HCT116 (cell line): ENCODE results near the gene OR6C70. TPM values are rescaled to one million over a fixed set of nuclear protein-coding genes. Genes with fewer than 3 reads are reported as not detected.

Experiments used
- ATAC-seq: fragments of 200-7000 bp; cut with Tn5 transposase; 2 replicates; pipeline ENCODE4 v1.9.1; 2020; ENCODE audit warnings: mild to moderate bottlenecking, moderate library complexity
- BruUV-seq: library from RNA; stranded (reverse); fragments of 400-500 nt; replicated peaks from 2 replicates; lab custom pipeline; 2021; lab: Mats Ljungman, UMichigan
- CTCF ChIA-PET: fragments of 300-600 bp; sonication (Branson Sonifier 250); formaldehyde crosslinking; loops from one replicate; lab custom pipeline; 2021; ENCODE audit warnings: antibody characterized with exemption; lab: Charles Lee
- POLR2A ChIA-PET: fragments of 300-600, 350-600 bp; sonication (Branson Sonifier 250); formaldehyde crosslinking; loops from one replicate; lab custom pipeline; 2021; ENCODE audit warnings: antibody characterized with exemption; lab: Charles Lee
- RAD21 ChIA-PET, 2 experiments: fragments of 300-600 bp; sonication (Branson Sonifier 250); formaldehyde crosslinking; loops; one replicate each; lab custom pipeline; 2023; ENCODE audit warnings: low total read pairs in 2 of 2; ENCODE audit not compliant: uncharacterized antibody in 2 of 2, unreplicated experiment in 2 of 2, low non-redundant PET in 1 of 2; lab: Charles Lee
- DNase-seq: peaks from one replicate; pipeline ENCODE4 v3.0.0-alpha.2; 2010; ENCODE audit warnings: low read depth, low spot score
- H2AFZ ChIP-seq: fragments of 200-600 bp; shearing (Covaris generic), sonication (generic); 2 replicates; pipeline ENCODE4 v1.6.1; 2017; ENCODE audit warnings: low read depth, mixed run types, mixed read lengths, antibody characterized with exemption, low read length; ENCODE audit not compliant: poor library complexity, severe bottlenecking
- H3K27ac ChIP-seq: 2 replicates; pipeline ENCODE4 v1.5.1; 2012; ENCODE audit warnings: low read depth, low read length
- H3K27me3 ChIP-seq: fragments of 200-600 bp; sonication (generic); 2 replicates; pipeline ENCODE4 v1.6.1; 2016; ENCODE audit warnings: mixed run types, low read length, mixed read lengths; ENCODE audit not compliant: insufficient read depth
- H3K36me3 ChIP-seq, 2 experiments: fragments of 200-500 bp in 1 of 2; fragments of 200-600 bp in 1 of 2; sonication (Bioruptor generic) in 1 of 2; sonication (generic) in 1 of 2; 2 replicates each; pipeline versions ENCODE4 v1.5.1 to v1.6.1; 2014 to 2016; ENCODE audit warnings: low read length in 2 of 2, inconsistent platforms in 1 of 2, mixed read lengths in 1 of 2, mixed run types in 1 of 2; ENCODE audit not compliant: insufficient read depth in 2 of 2, control insufficient read depth in 1 of 2
- H3K4me1 ChIP-seq, 2 experiments: fragments of 200-600 bp in 1 of 2; sonication (generic) in 1 of 2; 2 replicates each; pipeline versions ENCODE4 v1.5.1 to v1.6.1; 2012 to 2017; ENCODE audit warnings: low read length in 2 of 2, inconsistent platforms in 1 of 2, mild to moderate bottlenecking in 1 of 2, mixed read lengths in 1 of 2, mixed run types in 1 of 2, moderate library complexity in 1 of 2; ENCODE audit not compliant: insufficient read depth in 2 of 2, control insufficient read depth in 1 of 2
- H3K4me2 ChIP-seq: fragments of 200-600 bp; sonication (generic); 2 replicates; pipeline ENCODE4 v1.6.1; 2017; ENCODE audit warnings: mixed run types, low read length, mixed read lengths
- H3K4me3 ChIP-seq, 2 experiments: fragments of 200-600 bp in 1 of 2; sonication (generic) in 1 of 2; replicated peaks in 1 of 2; 2 replicates each; pipeline ENCODE4 v1.5.1; 2011 to 2016; ENCODE audit warnings: low read length in 2 of 2, control low read depth in 1 of 2, low read depth in 1 of 2, mild to moderate bottlenecking in 1 of 2, mixed read lengths in 1 of 2, mixed run types in 1 of 2
- H3K79me2 ChIP-seq: fragments of 200-600 bp; sonication (generic); 2 replicates; pipeline ENCODE4 v1.6.1; 2017; ENCODE audit warnings: mild to moderate bottlenecking, mixed run types, low read length, moderate library complexity, mixed read lengths; ENCODE audit not compliant: insufficient read depth
- H3K9ac ChIP-seq: fragments of 200-600 bp; sonication (generic); 2 replicates; pipeline ENCODE4 v1.6.1; 2016; ENCODE audit warnings: low read length, mixed read lengths
- H3K9me2 ChIP-seq: fragments of 200-600 bp; sonication (generic), shearing (Covaris generic); 2 replicates; pipeline ENCODE4 v1.6.1; 2017; ENCODE audit warnings: mixed run types, mild to moderate bottlenecking, moderate library complexity; ENCODE audit not compliant: insufficient read depth
- H3K9me3 ChIP-seq, 2 experiments: fragments of 200-500 bp in 1 of 2; fragments of 200-600 bp in 1 of 2; sonication (Bioruptor generic) in 1 of 2; sonication (generic) in 1 of 2; 2 replicates each; pipeline ENCODE4 v1.6.1; 2014 to 2017; ENCODE audit warnings: low read length in 2 of 2, mixed read lengths in 2 of 2, inconsistent platforms in 1 of 2, low read depth in 1 of 2, mild to moderate bottlenecking in 1 of 2, mixed run types in 1 of 2, moderate library complexity in 1 of 2; ENCODE audit not compliant: control insufficient read depth in 1 of 2, insufficient read depth in 1 of 2
- H4K20me1 ChIP-seq: fragments of 200-600 bp; sonication (generic), shearing (Covaris generic); 2 replicates; pipeline ENCODE4 v1.6.1; 2017; ENCODE audit warnings: mixed run types, mild to moderate bottlenecking, moderate library complexity; ENCODE audit not compliant: insufficient read depth
- ATF3 ChIP-seq: IDR thresholded peaks from 2 replicates; pipeline ENCODE4 v1.6.1; 2012
- CBX3 ChIP-seq: IDR thresholded peaks from 2 replicates; pipeline ENCODE4 v1.6.1; 2012; ENCODE audit warnings: low read depth
- CEBPB ChIP-seq: IDR thresholded peaks from 2 replicates; pipeline ENCODE4 v1.6.1; 2012; ENCODE audit warnings: low read depth
- CTCF ChIP-seq, 3 experiments: fragments of 200-600 bp in 1 of 3; sonication (generic) in 1 of 3; IDR thresholded peaks in 2 of 3; conservative IDR thresholded peaks in 1 of 3; 2 replicates each; pipeline ENCODE4 v1.5.1; 2012 to 2017; ENCODE audit warnings: low read depth in 2 of 3, low read length in 2 of 3, antibody characterized with exemption in 1 of 3, borderline replicate concordance in 1 of 3, control low read depth in 1 of 3, mild to moderate bottlenecking in 1 of 3, mixed read lengths in 1 of 3, mixed run types in 1 of 3, moderate library complexity in 1 of 3; ENCODE audit not compliant: insufficient read depth in 1 of 3
- EGR1 ChIP-seq: IDR thresholded peaks from 2 replicates; pipeline ENCODE4 v1.6.1; 2012; ENCODE audit warnings: low read depth
- EZH2 ChIP-seq: fragments of 200-600 bp; sonication (generic); IDR thresholded peaks from 2 replicates; pipeline ENCODE4 v1.6.1; 2017; ENCODE audit warnings: antibody characterized with exemption, mixed run types
- EZH2phosphoT487 ChIP-seq: fragments of 200-600 bp; IDR thresholded peaks from 2 replicates; pipeline ENCODE4 v1.6.1; 2018; ENCODE audit warnings: antibody characterized with exemption, borderline replicate concordance
- POLR2A ChIP-seq: IDR thresholded peaks from 2 replicates; pipeline ENCODE4 v1.7.0; 2011; ENCODE audit warnings: borderline replicate concordance; ENCODE audit not compliant: insufficient read depth, insufficient read length; ENCODE audit errors: extremely low read depth
- RAD21 ChIP-seq: IDR thresholded peaks from 2 replicates; pipeline ENCODE4 v1.6.1; 2012; ENCODE audit warnings: low read depth, mild to moderate bottlenecking
- SRF ChIP-seq: IDR thresholded peaks from 2 replicates; pipeline ENCODE4 v1.6.1; 2012; ENCODE audit warnings: low read depth
- TCF7L2 ChIP-seq: IDR thresholded peaks from 2 replicates; pipeline ENCODE4 v1.7.0; 2011; ENCODE audit warnings: borderline replicate concordance, inconsistent platforms; ENCODE audit not compliant: insufficient read depth, insufficient read length; ENCODE audit errors: extremely low read depth
- YY1 ChIP-seq: IDR thresholded peaks from 2 replicates; pipeline ENCODE4 v1.6.1; 2011; ENCODE audit warnings: low read length, low read depth, moderate library complexity, mild to moderate bottlenecking; ENCODE audit not compliant: insufficient replicate concordance; ENCODE audit errors: extremely low read depth
- intact Hi-C: fragments of 100-400 bp; cut with micrococcal nuclease; formaldehyde crosslinking; loops from 2 replicates; pipeline ENCODE4 v1.10.0; 2022
- total RNA-seq: library from RNA; stranded (reverse); gene quantifications from one replicate; pipeline ENCODE4 v1.2.1, GENCODE V29; 2021; ENCODE audit not compliant: unreplicated experiment
- TF ChIP-seq, protein P1 (sequence below): IDR thresholded peaks from 2 replicates; pipeline ENCODE4 v1.6.1; 2012
- TF ChIP-seq, protein P2 (sequence below): IDR thresholded peaks from 2 replicates; pipeline ENCODE4 v1.6.1; 2011; ENCODE audit warnings: mild to moderate bottlenecking, low read length, moderate library complexity; ENCODE audit not compliant: insufficient replicate concordance; ENCODE audit errors: extremely low read depth

Gene OR6C70
- total RNA-seq, 1 experiment from 2014 or later: not detected

DNA sequence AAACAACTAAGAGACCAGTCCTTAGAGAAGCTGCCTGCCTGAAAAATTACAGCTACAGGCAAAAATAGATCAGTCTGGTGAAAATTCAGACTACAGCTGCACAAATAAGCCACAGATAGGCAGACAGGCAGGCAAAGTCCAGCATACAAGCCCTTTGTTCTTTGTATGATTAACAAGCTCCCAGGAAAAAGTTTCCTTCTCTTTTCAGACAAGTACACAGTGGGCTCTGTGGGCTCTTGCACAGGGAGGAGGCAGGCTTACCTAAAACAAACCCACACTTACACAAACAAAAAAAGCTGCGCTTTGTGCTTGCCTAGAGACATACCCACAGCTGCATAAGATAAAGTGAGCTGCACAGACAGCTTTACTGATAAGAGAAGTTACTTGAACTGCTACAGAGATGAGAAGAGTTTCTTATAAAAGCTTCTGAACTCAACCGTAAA lies 29.9 kb upstream of the OR6C70 start:
- Histone ChIP-seq H4K20me1 (no peaks in the 10 kb centered on the region), H3K9ac (no peak overlapping the region), H3K4me3 (no peak overlapping the region), H3K36me3 (no peaks in the 10 kb centered on the region), H3K4me1 (no peaks in the 10 kb centered on the region), H3K4me2 (no peak overlapping the region), H3K27ac (no peak overlapping the region), H3K9me3 (no peaks in the 10 kb centered on the region), H3K79me2 (no peaks in the 10 kb centered on the region), H2AFZ (no peak overlapping the region), H3K27me3 (peaks cover 21% of the 10 kb centered on the region)
- DNase-seq (no peak), ATAC-seq (no peak)
- no TSS peak for BruUV-seq
- ChIA-PET POLR2A (no interaction called here), RAD21 (interaction anchor here in 1 of 2 experiments (0.6 kb wide), 1 partner anchor 71 kb away, joined by 3 read pairs; no protein-coding TSS in a partner anchor)
- intact Hi-C loops: no loop called here
- TF ChIP-seq CBX3 (no peak), POLR2A (no peak), CEBPB (no peak), ATF3 (no peak), EZH2phosphoT487 (no peak), YY1 (no peak), EGR1 (no peak), SRF (no peak), CTCF (IDR thresholded peaks at IDR 0.05 in 2 of 3, conservative IDR thresholded peaks at IDR 0.05 in 1 of 3; ENCODE audit: borderline replicate concordance in 1 of 3, insufficient read depth in 1 of 3, low read depth in 2 of 3, low read length in 2 of 3) (no peak), TCF7L2 (no peak), RAD21 (no peak), EZH2 (no peak)
- TF ChIP-seq, protein P1, sequence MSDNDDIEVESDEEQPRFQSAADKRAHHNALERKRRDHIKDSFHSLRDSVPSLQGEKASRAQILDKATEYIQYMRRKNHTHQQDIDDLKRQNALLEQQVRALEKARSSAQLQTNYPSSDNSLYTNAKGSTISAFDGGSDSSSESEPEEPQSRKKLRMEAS: no peak
- TF ChIP-seq, protein P2, sequence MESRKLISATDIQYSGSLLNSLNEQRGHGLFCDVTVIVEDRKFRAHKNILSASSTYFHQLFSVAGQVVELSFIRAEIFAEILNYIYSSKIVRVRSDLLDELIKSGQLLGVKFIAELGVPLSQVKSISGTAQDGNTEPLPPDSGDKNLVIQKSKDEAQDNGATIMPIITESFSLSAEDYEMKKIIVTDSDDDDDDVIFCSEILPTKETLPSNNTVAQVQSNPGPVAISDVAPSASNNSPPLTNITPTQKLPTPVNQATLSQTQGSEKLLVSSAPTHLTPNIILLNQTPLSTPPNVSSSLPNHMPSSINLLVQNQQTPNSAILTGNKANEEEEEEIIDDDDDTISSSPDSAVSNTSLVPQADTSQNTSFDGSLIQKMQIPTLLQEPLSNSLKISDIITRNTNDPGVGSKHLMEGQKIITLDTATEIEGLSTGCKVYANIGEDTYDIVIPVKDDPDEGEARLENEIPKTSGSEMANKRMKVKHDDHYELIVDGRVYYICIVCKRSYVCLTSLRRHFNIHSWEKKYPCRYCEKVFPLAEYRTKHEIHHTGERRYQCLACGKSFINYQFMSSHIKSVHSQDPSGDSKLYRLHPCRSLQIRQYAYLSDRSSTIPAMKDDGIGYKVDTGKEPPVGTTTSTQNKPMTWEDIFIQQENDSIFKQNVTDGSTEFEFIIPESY: no peak
- TF ChIP-seq, all 23 proteins: peak for 0
- CTCF ChIA-PET: no interaction called here
- no peaks in the 10 kb centered on the region for H3K9me2 ChIP-seq
